NCI-H1417 (cell line): ENCODE measurements around the gene DNER.
"Not testable (repeated sequence)": the region's sequence is repeated elsewhere in the genome, so short reads cannot be mapped to it uniquely, and the experiment has no call there.

Source experiments
- DNase-seq, 3 experiments: peaks; one replicate each; lab custom pipeline; 2025; lab: John Stamatoyannopoulos, UW

The DNER gene

DNA sequence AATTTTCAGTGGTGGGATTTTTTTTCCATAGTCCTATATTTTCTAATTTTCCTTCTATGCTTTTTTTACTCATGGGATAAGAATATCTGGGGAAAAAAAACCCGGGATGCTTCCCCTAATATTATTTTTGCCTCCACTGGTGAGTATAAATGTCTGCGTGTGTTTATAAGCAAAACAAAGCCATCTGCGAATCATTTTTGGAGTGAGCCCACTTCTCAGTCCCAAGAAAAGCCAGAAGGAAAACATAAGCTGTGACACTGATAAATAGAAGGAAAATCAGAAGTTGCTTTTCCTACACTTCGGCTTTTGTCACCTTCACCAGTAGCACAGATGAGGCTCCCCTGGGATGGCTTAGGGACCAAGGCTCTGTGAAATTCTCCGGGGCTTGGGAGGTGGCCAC, 308.6 kb downstream of the DNER start:
- no peak for DNase-seq

DNA sequence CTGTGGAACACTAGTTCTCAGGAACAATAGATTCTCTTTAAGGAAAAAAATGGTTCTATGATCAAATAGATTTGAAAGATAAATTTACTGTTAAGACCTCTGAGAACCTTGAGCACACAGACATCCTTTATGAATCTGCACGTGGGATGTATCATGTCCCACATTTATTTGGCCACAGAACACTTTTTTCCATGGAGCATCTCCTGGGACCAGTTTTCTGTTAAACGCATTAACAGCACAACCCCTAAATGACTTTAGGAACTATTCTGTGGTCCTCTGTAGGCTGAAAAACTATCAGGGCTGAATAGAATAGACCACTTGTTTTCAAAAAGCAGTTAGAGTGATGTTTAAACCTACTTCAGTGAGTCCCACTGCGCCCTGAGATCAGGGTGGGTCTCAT, 311.1 kb downstream of the DNER start:
- DNase-seq = no peak

GRCh38 chr2:229401171-229401865, 313.0 kb downstream of the DNER start:
- DNase-seq = no peak

- no peak for DNase-seq
These were observed 320.4 kb downstream of the DNER start for GRCh38 chr2:229393926-229394325.

GRCh38 chr2:229392196-229392595, 322.2 kb downstream of the DNER start:
- no peak for DNase-seq

- no peak for DNase-seq
These were observed 325.6 kb downstream of the DNER start for GRCh38 chr2:229388731-229389130.

DNA sequence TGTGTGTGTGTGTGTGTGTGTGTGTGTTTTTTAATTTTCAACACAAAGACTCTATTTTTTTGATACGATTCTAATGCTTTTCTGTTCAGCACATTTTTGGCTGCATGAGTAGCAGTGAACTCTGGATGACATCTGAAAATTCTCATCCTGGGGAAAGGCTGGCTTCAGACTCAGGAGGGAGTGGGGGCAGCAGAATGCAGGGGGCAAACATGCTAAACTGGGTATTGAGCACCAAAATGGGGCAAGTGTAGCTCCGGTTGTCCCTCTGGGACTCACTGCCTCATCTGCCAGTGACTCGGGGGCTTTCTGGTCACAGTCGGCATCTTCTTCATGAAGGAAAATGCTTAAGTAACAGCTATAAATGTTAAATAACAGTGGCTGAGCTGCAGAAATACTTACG, 326.5 kb downstream of the DNER start:
- DNase-seq = no peak

GRCh38 chr2:229380101-229380625, 334.2 kb downstream of the DNER start:
- no peak for DNase-seq

- no peak for DNase-seq
These were observed 336.0 kb downstream of the DNER start for GRCh38 chr2:229378386-229378785.

DNA sequence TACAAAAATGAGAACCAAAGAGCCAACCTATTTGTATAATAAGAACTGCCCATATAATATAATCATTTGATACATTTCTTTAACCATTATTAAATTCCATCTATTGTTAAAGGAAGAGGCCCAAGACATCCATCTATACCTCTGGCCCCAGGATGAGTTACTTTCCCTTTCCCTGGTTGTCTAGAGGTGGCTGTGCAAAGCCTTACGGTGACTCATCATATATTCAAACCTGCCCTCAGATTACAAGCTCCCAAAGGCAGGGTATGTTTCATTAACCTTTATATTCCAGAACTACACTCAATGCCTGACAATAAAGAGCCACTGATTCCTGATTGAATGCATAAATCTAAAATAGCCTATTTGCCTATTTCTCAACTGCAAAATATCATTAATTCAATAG, 337.5 kb downstream of the DNER start:
- DNase-seq = no peak

DNA sequence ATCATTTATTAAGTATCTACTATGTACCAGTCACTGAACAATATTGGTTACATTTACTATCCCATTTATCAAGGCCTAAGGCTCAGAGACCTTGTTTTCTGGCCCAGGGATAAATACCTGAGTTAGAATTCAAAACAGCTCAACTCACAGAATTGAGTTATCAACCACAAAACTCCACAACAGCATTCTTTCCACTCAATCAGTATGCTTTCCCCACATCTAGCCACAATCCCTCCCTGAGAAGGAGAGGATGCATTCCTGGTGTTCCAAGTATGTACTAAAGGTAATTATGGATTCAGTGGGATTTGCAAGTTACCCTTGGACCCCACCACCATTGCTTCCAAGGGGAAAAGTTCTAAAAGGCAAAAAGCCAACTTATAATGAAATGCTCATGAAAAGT, 339.1 kb downstream of the DNER start:
- DNase-seq = no peak

GRCh38 chr2:229373311-229373710, 341.0 kb downstream of the DNER start:
- DNase-seq = not testable (repeated sequence)

DNA sequence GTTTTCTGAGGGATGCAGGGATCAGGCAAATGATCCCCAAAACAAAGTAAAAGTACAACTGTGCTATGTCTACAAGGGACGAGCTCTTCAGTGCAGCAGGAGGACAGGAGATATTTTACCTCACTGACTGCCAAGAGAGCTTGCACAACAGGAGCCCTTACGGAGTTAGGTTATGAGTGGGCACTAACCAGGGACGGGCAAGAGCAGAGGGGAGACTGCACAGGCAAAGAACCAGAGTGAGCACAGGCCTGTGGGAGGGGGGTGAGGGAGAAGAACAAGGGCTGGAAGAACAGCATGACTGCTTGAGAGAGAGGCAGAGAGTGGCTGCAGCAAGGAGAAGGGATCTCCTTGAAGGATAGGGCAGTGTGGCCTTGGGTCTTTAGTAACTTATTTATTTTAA, 342.1 kb downstream of the DNER start:
- DNase-seq = no peak

DNA sequence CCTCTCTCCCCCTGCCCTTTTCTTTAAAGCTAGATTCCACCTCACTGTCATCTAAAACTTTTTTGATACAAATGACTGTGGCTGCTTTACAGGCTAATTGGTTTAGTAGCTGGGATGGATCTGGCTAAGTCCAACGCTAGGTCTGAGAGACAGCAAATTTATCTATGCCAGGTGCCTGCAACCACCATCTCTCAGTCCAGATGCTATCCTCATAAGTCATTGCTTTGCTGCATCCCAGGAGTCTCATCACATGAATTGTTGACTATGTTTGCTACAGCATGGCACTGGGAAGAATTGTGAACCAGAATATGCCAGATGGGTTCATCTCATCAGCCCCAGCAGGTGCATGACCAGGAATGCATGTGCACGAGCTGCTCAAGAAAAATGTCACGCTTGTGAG, 343.3 kb downstream of the DNER start:
- no peak for DNase-seq

DNA sequence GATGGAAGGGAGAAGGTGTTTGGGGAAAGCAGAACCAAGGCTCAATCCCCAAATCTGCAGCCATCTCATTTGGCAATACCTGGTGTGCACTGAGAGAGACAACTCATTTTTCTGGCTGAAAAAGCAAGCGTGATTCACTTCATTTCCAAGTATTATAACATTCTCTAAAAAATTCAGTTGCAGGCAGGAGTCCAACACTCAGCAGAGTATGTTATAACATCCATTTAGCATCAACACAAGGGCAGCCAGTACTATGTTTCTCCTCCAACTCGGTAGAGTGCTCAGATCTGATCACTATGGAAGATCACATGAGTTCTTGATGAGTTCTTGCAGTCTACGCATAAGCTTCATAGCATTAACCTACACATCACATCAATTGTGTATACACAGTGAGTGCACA, 343.8 kb downstream of the DNER start:
- no peak for DNase-seq

GRCh38 chr2:229363185-229363814, 351.1 kb downstream of the DNER start:
- DNase-seq = no peak

DNA sequence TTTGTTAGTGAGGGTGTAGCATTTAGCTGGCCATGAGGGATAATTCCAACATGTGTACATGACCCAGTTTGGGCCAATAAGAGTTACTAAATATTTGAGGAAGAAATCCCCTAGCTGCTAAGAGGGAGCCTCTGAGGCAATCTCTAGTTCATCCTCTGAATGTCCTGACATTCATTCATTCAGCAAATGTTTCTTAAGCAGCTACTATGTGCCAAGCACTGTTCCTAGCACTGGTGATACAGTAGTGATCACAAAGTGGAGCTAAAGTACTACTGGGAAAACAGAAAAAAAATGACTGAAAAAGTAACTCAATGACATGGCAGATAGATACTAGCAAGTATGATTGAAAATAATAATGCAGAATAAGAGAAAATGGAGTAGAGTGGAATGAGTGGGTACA, 363.5 kb downstream of the DNER start:
- no peak for DNase-seq

GRCh38 chr2:229350117-229350805, 364.1 kb downstream of the DNER start:
- DNase-seq = no peak

- DNase-seq = no peak
These were observed 366.2 kb downstream of the DNER start for GRCh38 chr2:229348128-229348527.

- no peak for DNase-seq
These were observed 367.4 kb downstream of the DNER start for GRCh38 chr2:229346816-229347540.

GRCh38 chr2:229344955-229345354, 369.4 kb downstream of the DNER start:
- no peak for DNase-seq

DNA sequence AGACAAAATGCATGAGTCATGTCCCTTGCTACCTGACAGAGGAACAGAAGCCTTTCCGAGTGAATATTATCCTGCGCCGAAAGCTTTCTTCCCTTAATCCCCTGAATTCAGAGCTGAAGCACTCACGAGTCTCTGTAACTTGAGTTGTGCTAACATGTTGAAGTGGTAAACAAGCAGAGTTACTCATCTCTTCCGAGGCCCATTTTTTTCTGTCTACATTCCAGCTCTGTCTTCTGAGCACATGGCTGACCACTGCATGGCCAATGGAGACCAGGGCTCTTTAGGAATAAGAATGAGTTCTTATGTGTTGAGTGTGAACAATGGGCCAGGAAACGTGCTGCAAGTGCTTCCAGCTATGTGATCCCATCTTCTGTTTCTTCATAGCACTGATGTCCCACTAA, 370.2 kb downstream of the DNER start:
- peak in 1 of 3 experiments; percentile 21 for DNase-seq
